Sigmoid colon (tissue), 7 donors: Measurements from ENCODE around the gene ACP3. TPM values are rescaled to one million over a fixed set of nuclear protein-coding genes. Genes with fewer than 3 reads are reported as not detected.
"Not testable (repeated sequence)": the region's sequence is repeated elsewhere in the genome, so short reads cannot be mapped to it uniquely, and the experiment has no call there.

Experiments
- DNase-seq: peaks from one replicate; pipeline ENCODE4 v3.0.0-alpha.2; 2019
- H3K27ac ChIP-seq, 4 donors: fragments of 200-600 bp; sonication (generic); one replicate each; pipeline ENCODE4 v1.5.1; 2016 to 2019; ENCODE audit warnings: mild to moderate bottlenecking in 1 of 4
- H3K27me3 ChIP-seq, 3 donors: fragments of 200-600 bp; sonication (generic); one replicate each; pipeline ENCODE4 v1.5.1; 2019; ENCODE audit warnings: mild to moderate bottlenecking in 1 of 3
- H3K36me3 ChIP-seq, 4 donors: fragments of 200-600 bp; sonication (generic); one replicate each; pipeline ENCODE4 v1.5.1; 2016 to 2019
- H3K4me1 ChIP-seq, 4 donors: fragments of 200-600 bp; sonication (generic); one replicate each; pipeline ENCODE4 v1.5.1; 2017 to 2019
- H3K4me3 ChIP-seq, 4 donors: fragments of 200-600 bp; sonication (generic); one replicate each; pipeline ENCODE4 v1.5.1; 2017 to 2019; ENCODE audit warnings: mild to moderate bottlenecking in 2 of 4, moderate library complexity in 1 of 4
- H3K9me3 ChIP-seq, 4 donors: fragments of 200-600 bp in 3 of 4; sonication (generic) in 3 of 4; one replicate each; pipeline versions ENCODE4 v1.5.1 to v1.6.1; 2013 to 2019
- EP300 ChIP-seq, 4 donors: sonication (generic); formaldehyde crosslinking; IDR thresholded peaks; one replicate each; pipeline ENCODE4 v1.6.1; 2017; ENCODE audit warnings: antibody characterized with exemption in 4 of 4
- POLR2A ChIP-seq, 2 donors: fragments of 450-650 bp; IDR thresholded peaks; one replicate each; pipeline ENCODE4 v1.6.1; 2016; ENCODE audit warnings: antibody characterized with exemption in 2 of 2, mild to moderate bottlenecking in 2 of 2, moderate library complexity in 2 of 2
- POLR2AphosphoS5 ChIP-seq, 4 donors: sonication (generic); formaldehyde crosslinking; IDR thresholded peaks; one replicate each; pipeline ENCODE4 v1.6.1; 2017; ENCODE audit warnings: antibody characterized with exemption in 4 of 4
- WGBS, 2 donors: extraction: QIAGEN DNeasy Blood & Tissue Kit; methylation state at CpG; one replicate each; pipeline ENCODE4 v1.1.7; 2013; 5-methylcytosine and 5-hydroxymethylcytosine counted together
- intact Hi-C: fragments of 100-400 bp; cut with DNase I; formaldehyde crosslinking; loops from one replicate; pipeline ENCODE4 v1.15.1; 2023
- polyA plus RNA-seq, 3 donors: library from polyadenylated mRNA; stranded (reverse); fragments of 200-250 nt; gene quantifications; one replicate each; pipeline ENCODE4 v1.2.3, GENCODE V29; 2013
- total RNA-seq, 4 donors: library from RNA; depleted of rRNA; stranded (reverse); fragments of >200 nt; gene quantifications; one replicate each; pipeline ENCODE4 v1.1.0, GENCODE V29; 2016
- TF ChIP-seq, protein P1 (sequence below), 4 experiments: fragments of 450-650 bp in 3 of 4; fragments of 200-600 bp in 1 of 4; IDR thresholded peaks; one replicate each; pipeline ENCODE4 v1.5.1; 2016 to 2019; ENCODE audit warnings: antibody characterized with exemption in 4 of 4, mild to moderate bottlenecking in 3 of 4, moderate library complexity in 2 of 4
- donor health status: healthy with polysubstance abuse.
- donor health status: Bipolar disorder and iron deficiency.
- donor health status: healthy.

Gene ACP3
- total and polyA plus RNA-seq, 7 donors, result 0.71 to 9.6 (median 1.8) TPM; not detected in 1

DNA sequence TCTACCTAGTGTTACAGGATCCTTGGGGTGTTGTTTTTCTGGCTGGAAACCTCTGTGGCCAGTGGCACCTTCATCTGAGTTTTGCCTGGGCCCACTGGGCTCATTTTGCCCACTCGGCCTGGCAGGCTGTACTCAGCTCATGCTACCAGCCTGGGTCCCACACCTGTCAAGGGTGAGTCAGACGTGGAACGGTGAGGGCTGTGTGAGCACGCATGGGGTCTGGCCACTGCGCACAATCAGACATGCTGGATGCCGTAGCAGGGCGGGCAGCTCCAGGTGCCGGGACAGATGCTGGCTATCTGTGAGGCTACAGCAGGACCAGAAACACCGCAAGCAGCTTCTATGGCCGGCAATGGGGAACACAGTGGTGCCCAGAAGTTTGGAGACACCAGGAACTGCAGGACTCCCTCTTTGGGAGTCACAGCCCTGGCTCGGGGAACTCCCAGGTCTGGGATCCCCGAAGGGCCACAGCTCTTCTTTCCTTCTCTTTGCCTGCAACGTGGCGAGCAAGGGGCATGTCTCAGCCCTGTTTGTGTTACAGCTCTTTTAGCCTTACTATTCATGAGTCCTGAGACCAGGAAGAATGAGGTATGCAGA is 64.2 kb downstream of the ACP3 start:
- Histone ChIP-seq H3K27ac (no peak overlapping the region), H3K4me1 (no peaks in the 10 kb centered on the region), H3K36me3 (no peaks in the 10 kb centered on the region), H3K4me3 (no peak overlapping the region), H3K9me3 (no peaks in the 10 kb centered on the region), H3K27me3 (no peaks in the 10 kb centered on the region)
- DNase-seq, result no peak
- no peak for TF ChIP-seq EP300 (IDR thresholded peaks at IDR 0.05)
- TF ChIP-seq, protein P1, sequence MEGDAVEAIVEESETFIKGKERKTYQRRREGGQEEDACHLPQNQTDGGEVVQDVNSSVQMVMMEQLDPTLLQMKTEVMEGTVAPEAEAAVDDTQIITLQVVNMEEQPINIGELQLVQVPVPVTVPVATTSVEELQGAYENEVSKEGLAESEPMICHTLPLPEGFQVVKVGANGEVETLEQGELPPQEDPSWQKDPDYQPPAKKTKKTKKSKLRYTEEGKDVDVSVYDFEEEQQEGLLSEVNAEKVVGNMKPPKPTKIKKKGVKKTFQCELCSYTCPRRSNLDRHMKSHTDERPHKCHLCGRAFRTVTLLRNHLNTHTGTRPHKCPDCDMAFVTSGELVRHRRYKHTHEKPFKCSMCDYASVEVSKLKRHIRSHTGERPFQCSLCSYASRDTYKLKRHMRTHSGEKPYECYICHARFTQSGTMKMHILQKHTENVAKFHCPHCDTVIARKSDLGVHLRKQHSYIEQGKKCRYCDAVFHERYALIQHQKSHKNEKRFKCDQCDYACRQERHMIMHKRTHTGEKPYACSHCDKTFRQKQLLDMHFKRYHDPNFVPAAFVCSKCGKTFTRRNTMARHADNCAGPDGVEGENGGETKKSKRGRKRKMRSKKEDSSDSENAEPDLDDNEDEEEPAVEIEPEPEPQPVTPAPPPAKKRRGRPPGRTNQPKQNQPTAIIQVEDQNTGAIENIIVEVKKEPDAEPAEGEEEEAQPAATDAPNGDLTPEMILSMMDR (IDR thresholded peaks at IDR 0.05), result no peak
- TF ChIP-seq POLR2A (IDR thresholded peaks at IDR 0.05), result no peak
- no peak for TF ChIP-seq POLR2AphosphoS5 (IDR thresholded peaks at IDR 0.05)
- WGBS, 2 donors, result 87 to 94% methylated on average over 14 of the region's 14 CpGs
- intact Hi-C loops, result no loop called here

- intact Hi-C loops, result no loop called here
Observed at GRCh38 chr3:132382267-132382666, 65.1 kb downstream of the ACP3 start.

DNA sequence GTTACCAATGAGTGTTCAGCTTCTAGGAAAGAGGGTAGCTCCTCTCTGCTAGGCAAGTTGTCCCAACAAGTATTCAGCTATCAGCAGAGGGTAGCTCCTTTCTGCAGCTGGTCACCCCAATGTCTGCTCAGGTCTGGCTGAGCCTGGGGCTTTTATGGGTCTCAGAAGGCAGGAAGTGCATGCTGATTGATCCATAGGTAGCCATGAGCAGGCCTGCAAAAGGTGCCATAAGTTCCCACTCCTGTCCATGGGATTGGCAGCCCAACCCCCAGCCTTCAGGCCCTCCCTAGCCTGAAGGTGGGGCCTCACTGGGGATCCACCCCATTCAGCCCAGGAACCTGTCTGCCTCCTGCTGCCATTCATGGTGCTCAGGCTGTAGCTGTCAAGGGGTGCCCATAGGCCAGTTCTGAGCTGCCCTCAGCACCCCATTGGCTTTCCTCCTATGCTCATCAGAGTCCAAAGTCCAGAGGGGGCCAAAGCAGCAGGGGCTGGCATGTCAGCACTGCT is 65.5 kb downstream of the ACP3 start:
- Histone ChIP-seq H3K4me1 (no peaks in the 10 kb centered on the region), H3K4me3 (no peak overlapping the region), H3K27me3 (no peaks in the 10 kb centered on the region), H3K27ac (no peak overlapping the region), H3K36me3 (no peaks in the 10 kb centered on the region), H3K9me3 (no peaks in the 10 kb centered on the region)
- DNase-seq, result no peak
- no peak for TF ChIP-seq POLR2AphosphoS5 (IDR thresholded peaks at IDR 0.05)
- intact Hi-C loops, result no loop called here

More at GRCh38 chr3:132382267-132382666, 65.1 kb downstream of the ACP3 start:
- H3K4me3 ChIP-seq, result no peak overlapping the region
- no peaks in the 10 kb centered on the region for H3K4me1 ChIP-seq
- no peaks in the 10 kb centered on the region for H3K36me3 ChIP-seq
- H3K27me3 ChIP-seq, result no peaks in the 10 kb centered on the region
- TF ChIP-seq EP300 (IDR thresholded peaks at IDR 0.05) (no peak), POLR2AphosphoS5 (IDR thresholded peaks at IDR 0.05) (no peak), POLR2A (IDR thresholded peaks at IDR 0.05) (no peak)
- TF ChIP-seq, protein P1 (IDR thresholded peaks at IDR 0.05), result no peak
- no peak for DNase-seq
- H3K27ac ChIP-seq, result no peak overlapping the region
- WGBS, 2 donors, result 71 to 77% methylated on average over 4 of the region's 4 CpGs
- no peaks in the 10 kb centered on the region for H3K9me3 ChIP-seq

DNA sequence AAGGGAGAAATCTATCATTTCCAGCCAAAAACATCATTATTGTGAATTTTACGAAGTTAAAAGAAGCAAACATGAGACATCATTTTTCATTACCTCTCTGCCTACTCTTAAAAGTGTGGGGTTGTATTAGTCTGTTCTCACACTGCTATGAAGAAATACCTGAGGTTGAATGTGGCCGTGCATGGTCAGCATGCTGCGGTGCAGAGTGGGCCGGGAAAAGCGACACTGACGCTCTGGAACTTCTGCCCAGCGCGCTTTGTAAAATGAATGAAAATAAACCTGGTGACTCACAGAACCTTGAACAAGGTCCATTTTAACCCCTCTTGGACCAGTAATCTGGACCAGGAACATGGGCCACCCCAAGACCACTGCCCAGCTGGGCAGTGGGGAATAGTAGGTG is 69.1 kb downstream of the ACP3 start:
- intact Hi-C loops, result no loop called here
- Histone ChIP-seq H3K4me1 (no peaks in the 10 kb centered on the region), H3K27ac (no peak overlapping the region), H3K9me3 (no peaks in the 10 kb centered on the region), H3K27me3 (no peaks in the 10 kb centered on the region), H3K4me3 (no peak overlapping the region), H3K36me3 (no peaks in the 10 kb centered on the region)
- TF ChIP-seq POLR2A (IDR thresholded peaks at IDR 0.05) (no peak), POLR2AphosphoS5 (IDR thresholded peaks at IDR 0.05) (no peak), EP300 (IDR thresholded peaks at IDR 0.05) (no peak)
- TF ChIP-seq, protein P1 (IDR thresholded peaks at IDR 0.05), result no peak
- WGBS, 2 donors, result 93% methylated on average over 8 of the region's 8 CpGs
- DNase-seq, result no peak

- H3K27me3 ChIP-seq, H3K36me3 ChIP-seq, H3K4me1 ChIP-seq, DNase-seq, intact Hi-C loops, H3K27ac ChIP-seq, H3K4me3 ChIP-seq, H3K9me3 ChIP-seq: not testable (repeated sequence)
- 62 to 85% methylated on average over 1 of the region's 1 CpG for WGBS, 2 donors
Observed at GRCh38 chr3:132392675-132393074, 75.5 kb downstream of the ACP3 start.

- Histone ChIP-seq H3K27me3 (no peaks in the 10 kb centered on the region), H3K9me3 (no peaks in the 10 kb centered on the region), H3K36me3 (no peaks in the 10 kb centered on the region), H3K4me3 (no peak overlapping the region), H3K27ac (no peak overlapping the region), H3K4me1 (no peaks in the 10 kb centered on the region)
- TF ChIP-seq POLR2A (IDR thresholded peaks at IDR 0.05) (no peak), POLR2AphosphoS5 (IDR thresholded peaks at IDR 0.05) (no peak), EP300 (IDR thresholded peaks at IDR 0.05) (no peak)
- TF ChIP-seq, protein P1 (IDR thresholded peaks at IDR 0.05), result no peak
- intact Hi-C loops, result no loop called here
- no peak for DNase-seq
- WGBS, 2 donors, result 38 to 43% methylated on average over 2 of the region's 2 CpGs
Observed at GRCh38 chr3:132394320-132394719, 77.1 kb downstream of the ACP3 start.
